Measurements from ENCODE around the gene RASSF7.
A peak's percentile ranks its signal among the peaks of the same experiment; 100 is the strongest.

The RASSF7 gene

DNA sequence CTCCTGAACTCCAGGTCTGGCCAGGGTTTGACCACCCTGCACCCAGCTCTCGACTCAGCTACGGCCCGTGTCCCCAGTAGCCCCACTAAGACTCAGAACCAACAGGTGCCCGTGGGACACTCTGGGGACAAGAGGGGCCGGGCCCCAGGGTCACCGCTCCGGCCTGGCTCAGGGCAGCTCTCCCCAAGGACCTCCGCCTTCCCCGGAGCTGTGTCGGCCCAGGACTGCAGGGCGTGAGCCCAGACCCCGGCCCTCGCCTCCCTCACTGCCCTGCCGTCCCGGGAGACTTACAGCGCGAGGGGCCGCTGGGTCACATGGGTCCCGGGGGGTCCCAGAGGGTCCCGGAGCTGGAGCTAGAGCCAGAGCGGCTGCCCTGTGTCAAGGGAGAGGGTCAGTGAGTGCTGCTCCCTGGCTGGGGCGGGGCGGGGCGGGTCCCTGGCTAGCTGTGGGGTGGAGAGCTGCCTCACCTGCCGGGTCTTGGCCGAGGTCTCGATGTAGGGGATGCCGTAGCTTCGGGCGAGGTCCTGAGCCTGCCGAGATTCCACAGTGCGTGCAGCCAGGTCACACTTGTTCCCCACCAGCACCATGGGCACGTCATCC lies 27.7 kb upstream of the RASSF7 start:
- Histone ChIP-seq H2AFZ (ENCODE audit: low read depth, low read length, severe bottlenecking) (no peak overlapping the region), H3K9me2 (replicated peaks; ENCODE audit: insufficient read depth, low read length) (no peaks in the 10 kb centered on the region), H3K27me3 (ENCODE audit: low read length) (no peaks in the 10 kb centered on the region), H3K9ac (ENCODE audit: low read length) (no peak overlapping the region), H3K9me3 (ENCODE audit: insufficient read depth, low read length) (no peaks in the 10 kb centered on the region), H3K27ac (ENCODE audit: low read depth, low read length) (no peak overlapping the region), H3F3A (ENCODE audit: insufficient read depth) (peaks cover 11% of the 10 kb centered on the region), H3K4me2 (ENCODE audit: low read depth, low read length, poor library complexity, severe bottlenecking) (no peak overlapping the region), H4K20me1 (ENCODE audit: low read depth, low read length) (no peaks in the 10 kb centered on the region), H3K4me3 (ENCODE audit: insufficient read depth, low read length, poor library complexity, severe bottlenecking) (no peak overlapping the region), H3K36me3 (ENCODE audit: low read length) (no peaks in the 10 kb centered on the region), H3K79me2 (ENCODE audit: insufficient read depth, low read length) (peaks cover 12% of the 10 kb centered on the region)
- TF ChIP-seq EZH2phosphoT487 (conservative IDR thresholded peaks at IDR 0.05; ENCODE audit: low read length) = no peak
- TF ChIP-seq, protein P1, sequence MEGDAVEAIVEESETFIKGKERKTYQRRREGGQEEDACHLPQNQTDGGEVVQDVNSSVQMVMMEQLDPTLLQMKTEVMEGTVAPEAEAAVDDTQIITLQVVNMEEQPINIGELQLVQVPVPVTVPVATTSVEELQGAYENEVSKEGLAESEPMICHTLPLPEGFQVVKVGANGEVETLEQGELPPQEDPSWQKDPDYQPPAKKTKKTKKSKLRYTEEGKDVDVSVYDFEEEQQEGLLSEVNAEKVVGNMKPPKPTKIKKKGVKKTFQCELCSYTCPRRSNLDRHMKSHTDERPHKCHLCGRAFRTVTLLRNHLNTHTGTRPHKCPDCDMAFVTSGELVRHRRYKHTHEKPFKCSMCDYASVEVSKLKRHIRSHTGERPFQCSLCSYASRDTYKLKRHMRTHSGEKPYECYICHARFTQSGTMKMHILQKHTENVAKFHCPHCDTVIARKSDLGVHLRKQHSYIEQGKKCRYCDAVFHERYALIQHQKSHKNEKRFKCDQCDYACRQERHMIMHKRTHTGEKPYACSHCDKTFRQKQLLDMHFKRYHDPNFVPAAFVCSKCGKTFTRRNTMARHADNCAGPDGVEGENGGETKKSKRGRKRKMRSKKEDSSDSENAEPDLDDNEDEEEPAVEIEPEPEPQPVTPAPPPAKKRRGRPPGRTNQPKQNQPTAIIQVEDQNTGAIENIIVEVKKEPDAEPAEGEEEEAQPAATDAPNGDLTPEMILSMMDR (IDR thresholded peaks at IDR 0.05; ENCODE audit: insufficient read depth, low read length, poor library complexity, severe bottlenecking) = no peak

- H4K20me1 ChIP-seq (ENCODE audit: low read depth, low read length) = no peaks in the 10 kb centered on the region
- H3K9me2 ChIP-seq (replicated peaks; ENCODE audit: insufficient read depth, low read length) = no peaks in the 10 kb centered on the region
- peak overlapping the region; percentile 78 for H3K9ac ChIP-seq (ENCODE audit: low read length)
- peaks cover 11% of the 10 kb centered on the region for H3F3A ChIP-seq (ENCODE audit: insufficient read depth)
- no peaks in the 10 kb centered on the region for H3K9me3 ChIP-seq (ENCODE audit: insufficient read depth, low read length)
- peaks cover 12% of the 10 kb centered on the region for H3K79me2 ChIP-seq (ENCODE audit: insufficient read depth, low read length)
- no peak overlapping the region for H2AFZ ChIP-seq (ENCODE audit: low read depth, low read length, severe bottlenecking)
- no peak for TF ChIP-seq EZH2phosphoT487 (conservative IDR thresholded peaks at IDR 0.05; ENCODE audit: low read length)
- TF ChIP-seq, protein P1 (IDR thresholded peaks at IDR 0.05; ENCODE audit: insufficient read depth, low read length, poor library complexity, severe bottlenecking) = no peak
- peak overlapping the region; percentile 73 for H3K4me3 ChIP-seq (ENCODE audit: insufficient read depth, low read length, poor library complexity, severe bottlenecking)
- H3K36me3 ChIP-seq (ENCODE audit: low read length) = no peaks in the 10 kb centered on the region
- H3K27me3 ChIP-seq (ENCODE audit: low read length) = no peaks in the 10 kb centered on the region
- H3K27ac ChIP-seq (ENCODE audit: low read depth, low read length) = no peak overlapping the region; the same call in 1 of the 2 replicates
- H3K4me2 ChIP-seq (ENCODE audit: low read depth, low read length, poor library complexity, severe bottlenecking) = peak overlapping the region; percentile 71
These were observed 27.0 kb upstream of the RASSF7 start for GRCh38 chr11:533586-534395.

GRCh38 chr11:534396-535209 lies 26.2 kb upstream of the RASSF7 start:
- Histone ChIP-seq H3K4me2 (ENCODE audit: low read depth, low read length, poor library complexity, severe bottlenecking) (peak overlapping the region; percentile 71), H3K9me3 (ENCODE audit: insufficient read depth, low read length) (no peaks in the 10 kb centered on the region), H3K9ac (ENCODE audit: low read length) (peak overlapping the region; percentile 78), H3K27me3 (ENCODE audit: low read length) (no peaks in the 10 kb centered on the region), H3K79me2 (ENCODE audit: insufficient read depth, low read length) (peaks cover 12% of the 10 kb centered on the region), H3K27ac (ENCODE audit: low read depth, low read length) (peak overlapping the region; percentile 63), H3F3A (ENCODE audit: insufficient read depth) (peaks cover 11% of the 10 kb centered on the region), H2AFZ (ENCODE audit: low read depth, low read length, severe bottlenecking) (peak overlapping the region; percentile 1), H3K36me3 (ENCODE audit: low read length) (no peaks in the 10 kb centered on the region), H4K20me1 (ENCODE audit: low read depth, low read length) (no peaks in the 10 kb centered on the region), H3K4me3 (ENCODE audit: insufficient read depth, low read length, poor library complexity, severe bottlenecking) (peak overlapping the region; percentile 73), H3K9me2 (replicated peaks; ENCODE audit: insufficient read depth, low read length) (no peaks in the 10 kb centered on the region)
- TF ChIP-seq EZH2phosphoT487 (conservative IDR thresholded peaks at IDR 0.05; ENCODE audit: low read length) = no peak
- TF ChIP-seq, protein P1 (IDR thresholded peaks at IDR 0.05; ENCODE audit: insufficient read depth, low read length, poor library complexity, severe bottlenecking) = peak; percentile 15
